Measurements from ENCODE around the gene SCG5.

DNA sequence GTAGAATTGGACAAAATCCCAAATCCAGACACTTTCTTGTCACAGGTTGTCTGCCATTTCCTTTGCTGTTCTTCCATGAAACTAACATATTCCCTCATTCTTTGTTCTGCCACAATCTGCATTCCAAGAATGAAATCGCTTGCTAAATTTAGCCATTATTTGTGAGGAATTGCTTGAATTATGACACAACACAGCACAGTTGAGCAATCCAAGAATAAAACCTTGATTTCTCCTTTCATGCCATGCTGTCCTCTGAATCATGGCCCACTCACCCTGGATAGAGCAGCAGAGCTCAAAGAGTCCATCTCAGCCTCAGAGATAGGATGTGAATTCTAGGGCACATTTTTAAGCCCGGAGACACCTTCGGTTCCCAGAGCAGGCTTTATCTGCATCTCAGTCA, 41.1 kb downstream of the SCG5 start:
- TF ChIP-seq, protein P1, sequence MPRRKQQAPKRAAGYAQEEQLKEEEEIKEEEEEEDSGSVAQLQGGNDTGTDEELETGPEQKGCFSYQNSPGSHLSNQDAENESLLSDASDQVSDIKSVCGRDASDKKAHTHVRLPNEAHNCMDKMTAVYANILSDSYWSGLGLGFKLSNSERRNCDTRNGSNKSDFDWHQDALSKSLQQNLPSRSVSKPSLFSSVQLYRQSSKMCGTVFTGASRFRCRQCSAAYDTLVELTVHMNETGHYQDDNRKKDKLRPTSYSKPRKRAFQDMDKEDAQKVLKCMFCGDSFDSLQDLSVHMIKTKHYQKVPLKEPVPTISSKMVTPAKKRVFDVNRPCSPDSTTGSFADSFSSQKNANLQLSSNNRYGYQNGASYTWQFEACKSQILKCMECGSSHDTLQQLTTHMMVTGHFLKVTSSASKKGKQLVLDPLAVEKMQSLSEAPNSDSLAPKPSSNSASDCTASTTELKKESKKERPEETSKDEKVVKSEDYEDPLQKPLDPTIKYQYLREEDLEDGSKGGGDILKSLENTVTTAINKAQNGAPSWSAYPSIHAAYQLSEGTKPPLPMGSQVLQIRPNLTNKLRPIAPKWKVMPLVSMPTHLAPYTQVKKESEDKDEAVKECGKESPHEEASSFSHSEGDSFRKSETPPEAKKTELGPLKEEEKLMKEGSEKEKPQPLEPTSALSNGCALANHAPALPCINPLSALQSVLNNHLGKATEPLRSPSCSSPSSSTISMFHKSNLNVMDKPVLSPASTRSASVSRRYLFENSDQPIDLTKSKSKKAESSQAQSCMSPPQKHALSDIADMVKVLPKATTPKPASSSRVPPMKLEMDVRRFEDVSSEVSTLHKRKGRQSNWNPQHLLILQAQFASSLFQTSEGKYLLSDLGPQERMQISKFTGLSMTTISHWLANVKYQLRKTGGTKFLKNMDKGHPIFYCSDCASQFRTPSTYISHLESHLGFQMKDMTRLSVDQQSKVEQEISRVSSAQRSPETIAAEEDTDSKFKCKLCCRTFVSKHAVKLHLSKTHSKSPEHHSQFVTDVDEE (CRISPR knock-in tag; IDR thresholded peaks at IDR 0.05) = no peak
- TF ChIP-seq OSR1 (CRISPR knock-in tag; IDR thresholded peaks at IDR 0.05) (no peak), ZNF70 (CRISPR knock-in tag; IDR thresholded peaks at IDR 0.05) (no peak)

Data from SK-N-SH treated with all-trans-retinoic acid at 6 μM for 48 hours (cell line).